Mesendoderm (in vitro differentiated cells): Measurements from ENCODE around the gene UBTD2.

Experiments used
- DNase-seq: peaks from one replicate; pipeline ENCODE4 v3.0.0; 2013
- H2AK5ac ChIP-seq: 2 replicates; pipeline ENCODE4 v1.6.1; 2013; ENCODE audit warnings: low read length, inconsistent platforms
- H2BK120ac ChIP-seq: 2 replicates; pipeline ENCODE4 v1.6.1; 2013; ENCODE audit warnings: low read depth, mild to moderate bottlenecking, low read length, moderate library complexity, mixed read lengths
- H2BK15ac ChIP-seq: replicated peaks from 2 replicates; pipeline ENCODE4 v1.6.1; 2013; ENCODE audit warnings: low read depth, mild to moderate bottlenecking, moderate library complexity
- H2BK5ac ChIP-seq: 2 replicates; pipeline ENCODE4 v1.6.1; 2013; ENCODE audit warnings: low read length, inconsistent platforms
- H3K18ac ChIP-seq: 2 replicates; pipeline ENCODE4 v1.6.1; 2013; ENCODE audit warnings: mild to moderate bottlenecking, low read length, mixed read lengths
- H3K23ac ChIP-seq: one replicate; pipeline ENCODE4 v1.6.1; 2013; ENCODE audit warnings: low read length
- H3K27ac ChIP-seq: 2 replicates; pipeline ENCODE4 v1.5.1; 2013; ENCODE audit warnings: low read depth, mild to moderate bottlenecking, inconsistent platforms, low read length, moderate library complexity
- H3K27me3 ChIP-seq: 2 replicates; pipeline ENCODE4 v1.6.1; 2013; ENCODE audit warnings: low read length, control low read depth, mild to moderate bottlenecking, inconsistent platforms; ENCODE audit not compliant: insufficient read depth, poor library complexity
- H3K36me3 ChIP-seq: 2 replicates; pipeline ENCODE4 v1.6.1; 2013; ENCODE audit warnings: low read length, inconsistent platforms; ENCODE audit not compliant: control insufficient read depth, insufficient read depth
- H3K4ac ChIP-seq: one replicate; pipeline ENCODE4 v1.6.1; 2013; ENCODE audit warnings: low read depth, mild to moderate bottlenecking, low read length, moderate library complexity
- H3K4me1 ChIP-seq: 2 replicates; pipeline ENCODE4 v1.6.1; 2013; ENCODE audit warnings: low read depth, low read length, inconsistent platforms; ENCODE audit not compliant: control insufficient read depth
- H3K4me2 ChIP-seq: 2 replicates; pipeline ENCODE4 v1.6.1; 2013; ENCODE audit warnings: low read length
- H3K4me3 ChIP-seq: 2 replicates; pipeline ENCODE4 v1.5.1; 2013; ENCODE audit warnings: mild to moderate bottlenecking, low read length
- H3K56ac ChIP-seq: one replicate; pipeline ENCODE4 v1.6.1; 2013; ENCODE audit warnings: low read length
- H3K79me1 ChIP-seq: 2 replicates; pipeline ENCODE4 v1.6.1; 2013; ENCODE audit warnings: low read length, inconsistent platforms
- H3K79me2 ChIP-seq: 2 replicates; pipeline ENCODE4 v1.6.1; 2013; ENCODE audit warnings: mild to moderate bottlenecking, low read length; ENCODE audit not compliant: control insufficient read depth, insufficient read depth
- H3K9ac ChIP-seq: 2 replicates; pipeline ENCODE4 v1.6.1; 2013; ENCODE audit warnings: low read length, inconsistent platforms
- H4K5ac ChIP-seq: one replicate; pipeline ENCODE4 v1.6.1; 2013; ENCODE audit warnings: low read length
- H4K8ac ChIP-seq: one replicate; pipeline ENCODE4 v1.6.1; 2013; ENCODE audit warnings: low read depth, mild to moderate bottlenecking, control low read depth, low read length, moderate library complexity
- WGBS: extraction: QIAGEN DNeasy Blood & Tissue Kit; methylation state at CpG from one replicate; pipeline ENCODE4 v1.1.7; 2013; ENCODE audit warnings: low lambda C conversion rate, missing lambda C conversion rate; ENCODE audit not compliant: insufficient coverage; ENCODE audit errors: extremely low coverage; 5-methylcytosine and 5-hydroxymethylcytosine counted together

Gene UBTD2

DNA sequence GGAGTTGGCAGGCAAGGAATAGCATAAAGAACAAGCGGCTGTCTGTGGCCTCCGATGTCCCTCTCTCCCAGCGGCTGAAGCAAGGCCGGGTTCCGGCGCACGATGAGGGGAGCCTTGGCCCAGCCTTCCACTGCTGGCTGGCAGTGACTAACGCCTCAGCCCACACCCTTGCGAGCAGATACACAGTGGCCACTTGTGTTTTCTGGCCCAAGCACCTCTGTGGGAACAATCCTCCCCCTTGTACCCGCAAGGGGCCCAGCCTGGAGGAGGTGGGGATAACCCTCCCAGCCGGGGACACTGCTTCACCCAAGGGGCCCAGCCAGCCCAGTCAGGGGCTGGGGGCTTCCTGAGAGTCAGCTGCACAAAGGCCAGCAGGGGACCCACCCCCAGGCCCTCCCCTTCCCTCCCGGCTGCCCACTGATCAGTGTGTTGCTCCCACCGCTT, 118.8 kb downstream of the UBTD2 start:
- no peak for DNase-seq
- Histone ChIP-seq H3K79me1 (peaks cover 2% of the 10 kb centered on the region), H4K5ac (no peak overlapping the region), H3K4me2 (no peak overlapping the region), H3K4ac (no peak overlapping the region), H2BK5ac (no peak overlapping the region), H3K9ac (no peak overlapping the region), H2AK5ac (no peak overlapping the region), H3K27me3 (no peaks in the 10 kb centered on the region), H3K27ac (no peak overlapping the region), H3K36me3 (no peaks in the 10 kb centered on the region), H3K18ac (no peak overlapping the region), H3K23ac (no peak overlapping the region), H3K4me3 (no peak overlapping the region), H4K8ac (no peak overlapping the region), H3K56ac (no peak overlapping the region), H3K4me1 (no peaks in the 10 kb centered on the region), H3K79me2 (no peaks in the 10 kb centered on the region), H2BK15ac (no peak overlapping the region), H2BK120ac (no peak overlapping the region)
- WGBS: no CpG with 5 or more reads among the region's 13 CpGs

DNA sequence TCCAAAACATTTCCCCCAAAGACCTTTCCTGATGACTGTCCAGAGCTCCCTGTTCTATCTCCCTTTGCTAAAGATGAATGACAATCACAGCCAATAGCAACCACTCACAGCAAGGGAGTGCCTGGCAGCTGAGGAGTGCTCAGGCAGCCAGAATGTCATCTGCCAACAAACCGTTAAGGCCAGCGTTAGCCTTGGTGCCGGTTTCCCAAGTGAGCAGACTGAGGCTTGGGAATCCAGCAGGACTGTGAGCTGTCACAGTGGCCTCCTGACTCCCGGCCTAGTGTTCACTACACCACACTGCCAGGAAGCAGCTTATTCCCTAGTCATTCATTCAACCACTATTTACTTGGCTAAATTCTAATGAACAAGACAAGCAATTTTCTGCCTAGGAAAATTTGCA, 120.2 kb downstream of the UBTD2 start:
- H3K18ac ChIP-seq: no peak overlapping the region
- no CpG with 5 or more reads among the region's 4 CpGs for WGBS
- no peaks in the 10 kb centered on the region for H3K27me3 ChIP-seq
- no peak overlapping the region for H3K9ac ChIP-seq
- no peak overlapping the region for H2BK15ac ChIP-seq
- H3K79me2 ChIP-seq: no peaks in the 10 kb centered on the region
- no peaks in the 10 kb centered on the region for H3K36me3 ChIP-seq
- no peak overlapping the region for H3K4ac ChIP-seq
- H3K4me2 ChIP-seq: no peak overlapping the region
- H3K79me1 ChIP-seq: peaks cover 2% of the 10 kb centered on the region
- no peak overlapping the region for H3K27ac ChIP-seq
- H2AK5ac ChIP-seq: no peak overlapping the region
- no peak overlapping the region for H4K5ac ChIP-seq
- H4K8ac ChIP-seq: no peak overlapping the region
- DNase-seq: no peak
- no peak overlapping the region for H2BK120ac ChIP-seq
- H3K4me1 ChIP-seq: no peaks in the 10 kb centered on the region
- H3K4me3 ChIP-seq: no peak overlapping the region
- no peak overlapping the region for H3K23ac ChIP-seq
- no peak overlapping the region for H2BK5ac ChIP-seq
- H3K56ac ChIP-seq: no peak overlapping the region

DNA sequence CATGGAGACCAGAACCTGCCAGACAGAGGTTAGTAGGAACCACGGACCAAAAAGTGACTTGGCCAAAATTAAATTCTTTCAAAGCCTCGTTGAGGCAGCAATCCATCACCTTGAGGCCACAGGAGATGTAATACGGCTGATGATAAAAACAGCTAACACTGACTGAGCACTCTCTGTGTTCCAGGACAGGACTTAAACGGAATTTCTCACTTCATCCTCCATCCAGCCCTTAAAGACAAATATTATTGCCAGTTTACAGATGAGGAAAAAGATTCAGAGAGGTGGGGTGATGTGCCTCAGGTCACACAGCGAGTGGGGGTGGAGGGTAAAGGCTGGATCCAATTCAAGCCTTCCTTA, 120.6 kb downstream of the UBTD2 start:
- Histone ChIP-seq H3K79me1 (peaks cover 2% of the 10 kb centered on the region), H3K4me2 (no peak overlapping the region), H3K23ac (no peak overlapping the region), H3K27ac (no peak overlapping the region), H3K36me3 (no peaks in the 10 kb centered on the region), H3K4ac (no peak overlapping the region), H4K8ac (no peak overlapping the region), H2AK5ac (no peak overlapping the region), H2BK120ac (no peak overlapping the region), H3K4me3 (no peak overlapping the region), H3K4me1 (no peaks in the 10 kb centered on the region), H3K56ac (no peak overlapping the region), H4K5ac (no peak overlapping the region), H3K79me2 (no peaks in the 10 kb centered on the region), H2BK15ac (no peak overlapping the region), H2BK5ac (no peak overlapping the region), H3K18ac (no peak overlapping the region), H3K27me3 (no peaks in the 10 kb centered on the region), H3K9ac (no peak overlapping the region)
- no peak for DNase-seq
- WGBS: no CpG with 5 or more reads among the region's 5 CpGs

DNA sequence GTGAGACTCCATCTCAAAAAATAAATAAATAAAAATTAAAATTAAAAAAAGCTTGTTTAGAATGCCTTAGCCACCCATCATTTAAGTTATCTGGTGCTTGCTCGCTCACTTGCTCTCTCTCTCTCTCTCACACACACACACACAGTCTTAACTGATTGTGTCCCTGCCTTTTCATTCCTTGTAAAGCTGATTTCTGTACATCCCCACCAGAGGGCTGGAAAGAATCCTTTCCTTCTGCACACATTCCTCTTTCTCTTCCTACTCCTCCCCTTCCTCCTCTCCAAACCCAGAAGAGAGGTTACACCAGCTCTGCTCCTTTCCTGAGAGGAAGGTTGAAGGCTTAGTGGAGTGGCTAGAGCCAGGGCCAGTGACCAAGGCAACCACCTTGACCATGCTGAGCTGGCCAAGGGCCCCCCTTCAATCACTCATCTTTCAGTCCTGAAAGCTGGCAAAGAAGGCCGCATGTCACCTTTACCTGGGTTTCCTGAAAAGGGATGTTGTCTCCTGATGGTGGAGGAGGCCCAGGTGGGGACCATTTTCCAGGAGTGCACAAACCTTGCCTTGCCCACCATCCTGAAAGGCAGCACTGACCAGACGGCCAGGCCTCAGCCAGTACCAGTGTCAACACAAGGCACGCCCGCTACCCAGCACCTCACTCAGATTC, 121.1 kb downstream of the UBTD2 start:
- no peak overlapping the region for H2BK5ac ChIP-seq
- H3K4me1 ChIP-seq: no peaks in the 10 kb centered on the region
- H3K27ac ChIP-seq: no peak overlapping the region
- DNase-seq: no peak
- H3K79me1 ChIP-seq: peaks cover 2% of the 10 kb centered on the region
- H4K8ac ChIP-seq: no peak overlapping the region
- H3K36me3 ChIP-seq: no peaks in the 10 kb centered on the region
- no peak overlapping the region for H3K18ac ChIP-seq
- no peaks in the 10 kb centered on the region for H3K27me3 ChIP-seq
- H4K5ac ChIP-seq: no peak overlapping the region
- no peak overlapping the region for H3K4me3 ChIP-seq
- no peak overlapping the region for H3K9ac ChIP-seq
- no peak overlapping the region for H3K56ac ChIP-seq
- H2BK120ac ChIP-seq: no peak overlapping the region
- no peak overlapping the region for H2BK15ac ChIP-seq
- no peaks in the 10 kb centered on the region for H3K79me2 ChIP-seq
- no peak overlapping the region for H3K4ac ChIP-seq
- H2AK5ac ChIP-seq: no peak overlapping the region
- no peak overlapping the region for H3K23ac ChIP-seq
- no peak overlapping the region for H3K4me2 ChIP-seq
- no CpG with 5 or more reads among the region's 5 CpGs for whole genome bisulfite sequencing

DNA sequence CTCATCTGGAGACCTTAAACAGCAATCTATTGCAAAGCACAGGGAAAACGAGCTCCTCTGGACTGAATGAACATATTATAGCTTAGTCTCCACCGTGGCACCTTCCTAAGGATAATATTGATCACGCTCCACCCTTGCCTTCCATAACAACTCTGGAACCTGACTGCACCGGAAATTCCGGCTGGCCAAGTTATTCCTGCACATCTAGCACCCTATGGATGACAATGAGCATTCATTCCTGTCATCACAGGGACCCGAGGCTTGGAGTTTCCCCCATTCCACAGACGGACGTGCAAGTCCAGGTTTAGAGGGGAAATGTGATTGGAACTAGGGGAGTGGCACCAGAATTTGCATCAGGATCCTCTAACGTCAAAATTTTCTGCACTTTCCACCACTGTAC, 123.1 kb downstream of the UBTD2 start:
- Histone ChIP-seq H3K18ac (no peak overlapping the region), H3K27me3 (no peaks in the 10 kb centered on the region), H3K27ac (no peak overlapping the region), H2AK5ac (no peak overlapping the region), H3K23ac (no peak overlapping the region), H2BK15ac (no peak overlapping the region), H3K4me3 (no peak overlapping the region), H2BK5ac (no peak overlapping the region), H3K36me3 (no peaks in the 10 kb centered on the region), H3K79me1 (peaks cover 2% of the 10 kb centered on the region), H4K8ac (no peak overlapping the region), H4K5ac (no peak overlapping the region), H2BK120ac (no peak overlapping the region), H3K4me1 (no peaks in the 10 kb centered on the region), H3K4ac (no peak overlapping the region), H3K79me2 (no peaks in the 10 kb centered on the region), H3K56ac (no peak overlapping the region), H3K4me2 (no peak overlapping the region), H3K9ac (no peak overlapping the region)
- DNase-seq: no peak
- no CpG with 5 or more reads among the region's 9 CpGs for WGBS
